Common myeloid progenitor, CD34-positive (primary cell): ENCODE measurements around the gene DNAH8.

ENCODE experiments used
- CTCF ChIA-PET: fragments of 350-600 bp; sonication (Branson Sonifier 250); formaldehyde crosslinking; loops from one replicate; lab custom pipeline; 2021; ENCODE audit warnings: antibody characterized with exemption; lab: Charles Lee
- POLR2A ChIA-PET: fragments of 350-600 bp; sonication (Branson Sonifier 250); formaldehyde crosslinking; loops from one replicate; lab custom pipeline; 2021; ENCODE audit warnings: antibody characterized with exemption; lab: Charles Lee
- DNase-seq, 3 donors: peaks; one replicate each; pipeline versions ENCODE4 v3.0.0 to v3.0.0-alpha.2; 2013
- H3K27ac ChIP-seq, 2 experiments: 1 replicate in 1 of 2; 2 replicates in 1 of 2; pipeline ENCODE4 v1.7.0; 2013; ENCODE audit warnings: inconsistent platforms in 2 of 2, low read length in 2 of 2, mild to moderate bottlenecking in 2 of 2, low read depth in 1 of 2, moderate library complexity in 1 of 2; ENCODE audit not compliant: severe bottlenecking in 2 of 2, insufficient read depth in 1 of 2, poor library complexity in 1 of 2
- H3K27me3 ChIP-seq, 5 experiments: replicated peaks in 2 of 5; 1 replicate in 3 of 5; 2 replicates in 2 of 5; pipeline versions ENCODE4 v1.6.1 to v1.7.0; 2013; ENCODE audit warnings: low read length in 4 of 5, mild to moderate bottlenecking in 2 of 5, moderate library complexity in 2 of 5, inconsistent platforms in 1 of 5; ENCODE audit not compliant: insufficient read depth in 5 of 5, control insufficient read depth in 4 of 5
- H3K36me3 ChIP-seq, 4 experiments: 1 replicate in 2 of 4; 2 replicates in 2 of 4; pipeline versions ENCODE4 v1.6.1 to v1.7.0; 2013; ENCODE audit warnings: low read length in 3 of 4, control low read depth in 1 of 4, mild to moderate bottlenecking in 1 of 4; ENCODE audit not compliant: control insufficient read depth in 4 of 4, insufficient read depth in 4 of 4
- H3K4me1 ChIP-seq, 4 experiments: 1 replicate in 3 of 4; 2 replicates in 1 of 4; pipeline versions ENCODE4 v1.6.1 to v1.7.1; 2013; ENCODE audit warnings: low read length in 3 of 4, mild to moderate bottlenecking in 3 of 4, control low read depth in 1 of 4, inconsistent platforms in 1 of 4, moderate library complexity in 1 of 4; ENCODE audit not compliant: control insufficient read depth in 4 of 4, insufficient read depth in 4 of 4; ENCODE audit errors: control extremely low read depth in 1 of 4
- H3K4me3 ChIP-seq, 7 experiments: 1 replicate in 4 of 7; 2 replicates in 3 of 7; pipeline versions ENCODE4 v1.5.1 to v1.7.0; 2013; ENCODE audit warnings: mild to moderate bottlenecking in 7 of 7, low read length in 6 of 7, moderate library complexity in 6 of 7, inconsistent platforms in 2 of 7, low read depth in 2 of 7, control low read depth in 1 of 7; ENCODE audit not compliant: insufficient read depth in 4 of 7, control insufficient read depth in 1 of 7; ENCODE audit errors: extremely low read depth in 1 of 7
- H3K9me3 ChIP-seq, 5 experiments: 1 replicate in 4 of 5; 2 replicates in 1 of 5; pipeline versions ENCODE4 v1.6.1 to v1.7.1; 2013; ENCODE audit warnings: low read length in 4 of 5, mild to moderate bottlenecking in 2 of 5, inconsistent platforms in 1 of 5, low read depth in 1 of 5, moderate library complexity in 1 of 5; ENCODE audit not compliant: control insufficient read depth in 4 of 5, insufficient read depth in 2 of 5; ENCODE audit errors: control extremely low read depth in 1 of 5
- WGBS: methylation state at CpG from one replicate; pipeline ENCODE4 v1.1.5; 2013; ENCODE audit not compliant: insufficient coverage; 5-methylcytosine and 5-hydroxymethylcytosine counted together

DNAH8 gene

GRCh38 chr6:39077882-39078594 lies 362.9 kb downstream of the DNAH8 start:
- 94% methylated on average over 10 of the region's 11 CpGs for WGBS
- Histone ChIP-seq H3K4me1 (no peaks in the 10 kb centered on the region), H3K27ac (no peak overlapping the region), H3K9me3 (no peaks in the 10 kb centered on the region), H3K4me3 (no peak overlapping the region), H3K27me3 (peaks cover 0 to 61% (median 14%) of the 10 kb centered on the region in 5 experiments), H3K36me3 (no peaks in the 10 kb centered on the region)
- POLR2A ChIA-PET, result no interaction called here
- no peak for DNase-seq
- CTCF ChIA-PET, result interaction anchor here (1.2 to 2.0 kb wide), 2 partner anchors 11 to 19 kb away, joined by 3 to 12 read pairs; no protein-coding TSS in a partner anchor

DNA sequence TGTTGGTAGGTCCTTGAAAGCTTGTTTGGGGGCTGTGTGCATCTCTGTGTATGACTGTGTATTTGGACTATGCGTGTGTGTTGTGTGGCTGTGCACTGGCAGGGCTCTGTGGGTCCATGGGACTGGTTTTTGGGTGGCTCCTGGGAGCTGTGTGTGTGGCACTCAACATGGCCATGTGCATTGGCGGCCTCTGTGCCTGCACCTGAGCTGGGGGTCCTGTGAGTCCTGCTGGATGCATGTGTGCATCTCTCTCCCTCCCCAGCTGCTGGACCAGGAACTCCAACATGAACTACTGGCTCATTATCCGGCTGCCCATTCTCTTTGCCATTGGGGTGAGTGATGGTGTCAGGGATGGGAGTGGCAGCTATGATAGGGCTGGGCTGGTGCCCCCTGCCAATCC lies 363.6 kb downstream of the DNAH8 start:
- no CpG with 5 or more reads among the region's 3 CpGs for WGBS
- DNase-seq, result no peak
- CTCF ChIA-PET, result interaction anchor here (0.8 to 2.0 kb wide), 5 partner anchors 10 to 82 kb away, joined by 3 to 12 read pairs (median 3); no protein-coding TSS in a partner anchor

GRCh38 chr6:39079197-39080125 lies 364.4 kb downstream of the DNAH8 start:
- peaks cover 0 to 70% (median 12%) of the 10 kb centered on the region in 5 experiments for H3K27me3 ChIP-seq
- H3K4me1 ChIP-seq, result no peaks in the 10 kb centered on the region
- POLR2A ChIA-PET, result no interaction called here
- DNase-seq, result no peak
- H3K27ac ChIP-seq, result no peak overlapping the region
- H3K9me3 ChIP-seq, result no peaks in the 10 kb centered on the region
- CTCF ChIA-PET, result interaction anchor here (0.8 to 2.0 kb wide), 5 partner anchors 9 to 83 kb away, joined by 3 to 12 read pairs (median 3); no protein-coding TSS in a partner anchor
- 100% methylated on average over 2 of the region's 8 CpGs for WGBS
- no peak overlapping the region for H3K4me3 ChIP-seq
- H3K36me3 ChIP-seq, result no peaks in the 10 kb centered on the region

More for the DNA sequence above, 363.6 kb downstream of the DNAH8 start:
- H3K4me1 ChIP-seq, result no peaks in the 10 kb centered on the region
- H3K4me3 ChIP-seq, result no peak overlapping the region
- no peaks in the 10 kb centered on the region for H3K9me3 ChIP-seq
- H3K36me3 ChIP-seq, result no peaks in the 10 kb centered on the region
- no peak overlapping the region for H3K27ac ChIP-seq
- H3K27me3 ChIP-seq, result peaks cover 0 to 63% (median 11%) of the 10 kb centered on the region in 5 experiments
- POLR2A ChIA-PET, result no interaction called here
